GM19193 (cell line): ENCODE data around the gene LIN37.
A peak's percentile ranks its signal among the peaks of the same experiment; 100 is the strongest.

Experiments
- POLR2A ChIP-seq: IDR thresholded peaks from 4 replicates; pipeline ENCODE4 v1.6.1; 2011; ENCODE audit not compliant: insufficient read depth, insufficient read length; ENCODE audit errors: extremely low read depth

Gene LIN37, protein sequence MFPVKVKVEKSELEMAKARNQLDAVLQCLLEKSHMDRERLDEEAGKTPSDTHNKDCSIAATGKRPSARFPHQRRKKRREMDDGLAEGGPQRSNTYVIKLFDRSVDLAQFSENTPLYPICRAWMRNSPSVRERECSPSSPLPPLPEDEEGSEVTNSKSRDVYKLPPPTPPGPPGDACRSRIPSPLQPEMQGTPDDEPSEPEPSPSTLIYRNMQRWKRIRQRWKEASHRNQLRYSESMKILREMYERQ

DNA sequence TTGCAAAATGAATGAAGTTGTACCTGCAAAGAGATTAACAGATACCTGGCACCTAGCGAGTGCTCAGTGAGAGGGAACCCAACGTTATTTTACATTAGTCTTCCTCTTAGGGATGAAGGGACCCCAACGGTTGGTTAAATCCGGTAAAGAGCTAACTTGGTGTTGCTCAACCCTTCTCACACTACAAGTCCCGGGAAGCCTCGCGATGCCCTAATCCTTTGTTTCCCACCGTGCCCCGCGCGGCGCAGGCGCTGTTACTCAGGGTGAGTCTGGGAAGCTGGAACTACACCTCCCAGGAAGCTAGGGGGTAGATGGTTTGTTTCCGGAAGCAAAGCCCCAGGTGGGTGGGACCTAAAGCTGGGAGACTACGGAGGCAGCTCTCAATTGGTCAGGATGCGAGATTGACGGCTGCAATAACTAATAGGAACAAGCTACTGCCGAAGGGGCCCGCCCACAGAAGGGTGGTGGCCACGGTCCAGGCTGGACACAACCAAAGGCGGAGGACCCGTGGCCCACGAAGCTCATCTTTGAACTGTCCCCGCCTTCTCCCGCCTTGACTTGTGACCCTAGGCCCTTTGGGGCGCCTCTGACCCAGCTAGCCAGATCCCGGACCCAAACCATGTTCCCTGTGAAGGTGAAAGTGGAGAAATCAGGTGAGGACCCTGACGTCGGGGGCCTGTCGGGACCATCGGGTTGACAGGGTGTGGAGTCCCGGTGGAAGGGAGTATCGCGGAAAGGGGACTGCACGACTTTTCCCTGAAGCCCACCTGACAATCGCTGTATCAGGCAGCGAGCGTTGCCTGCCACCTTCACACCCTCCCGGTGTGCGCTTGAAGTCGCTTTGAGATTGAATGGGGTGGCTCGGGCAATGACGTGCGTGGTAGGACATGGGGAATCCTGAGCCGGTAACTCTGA lies at the start of gene LIN37:
TSS of gene LIN37 (plus strand) at position 471 of the 915 bp plus-strand sequence. CDS start at position 620, 149 bp downstream.
- TF ChIP-seq POLR2A: peak; percentile 68

DNA sequence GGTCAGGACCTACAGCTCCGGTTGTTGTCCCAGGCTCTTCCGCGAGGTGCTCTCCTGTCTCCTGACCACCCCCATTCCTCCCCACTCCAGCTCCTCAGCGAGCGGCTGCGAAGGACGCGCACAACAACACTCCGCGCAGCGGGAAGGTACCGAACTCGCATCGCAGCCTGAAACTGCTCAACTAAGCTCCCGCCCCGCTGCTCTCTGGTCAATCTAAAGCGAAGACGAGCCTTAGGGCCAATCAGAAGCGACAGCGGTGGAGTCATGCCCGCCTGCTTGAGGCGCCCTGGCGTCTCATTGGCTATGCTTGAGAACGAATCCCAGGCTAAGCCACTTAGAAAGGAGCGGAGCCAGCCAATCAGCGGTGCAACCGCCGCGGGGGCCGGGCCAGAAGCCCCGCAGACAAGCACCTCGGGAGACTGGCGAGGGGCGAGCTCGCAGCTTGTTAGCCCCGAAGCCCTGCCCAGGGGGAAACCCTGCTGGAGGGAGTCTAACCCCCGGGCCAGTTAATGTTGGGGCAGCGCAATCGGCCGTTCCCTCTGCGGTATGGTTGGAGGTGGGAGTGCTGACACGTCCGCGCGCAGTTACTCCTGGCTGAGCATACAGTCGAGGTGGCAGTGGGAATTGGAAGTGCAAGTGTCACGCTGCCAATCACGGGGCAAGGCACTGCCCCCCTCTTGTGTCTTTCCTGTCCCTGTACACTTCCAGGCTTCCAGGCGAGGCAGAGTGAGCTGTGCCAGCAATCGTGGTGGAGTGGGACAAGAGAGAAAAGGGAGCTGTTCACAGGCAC lies 46.0 kb upstream of the LIN37 start:
- TF ChIP-seq POLR2A: peak; percentile 76

DNA sequence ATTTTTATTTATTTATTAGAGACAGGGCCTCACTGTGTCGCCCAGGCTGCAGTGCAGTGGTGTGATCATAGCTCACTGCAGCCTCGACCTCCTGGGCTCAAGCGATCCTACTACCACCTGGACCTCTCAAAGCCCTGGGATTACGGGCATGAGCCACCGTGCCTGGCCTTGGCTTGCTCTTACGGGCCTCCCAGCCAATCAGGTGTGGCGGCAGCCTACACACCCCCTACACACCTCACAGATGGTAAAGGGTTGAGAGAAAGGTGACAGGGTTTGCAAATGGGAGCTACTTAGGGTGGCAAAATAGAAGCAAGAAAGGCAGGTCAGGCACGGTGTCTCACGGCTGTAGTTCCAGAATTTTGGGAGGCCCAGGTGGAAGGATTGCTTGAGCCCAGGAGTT lies 45.0 kb upstream of the LIN37 start:
- TF ChIP-seq POLR2A: no peak

DNA sequence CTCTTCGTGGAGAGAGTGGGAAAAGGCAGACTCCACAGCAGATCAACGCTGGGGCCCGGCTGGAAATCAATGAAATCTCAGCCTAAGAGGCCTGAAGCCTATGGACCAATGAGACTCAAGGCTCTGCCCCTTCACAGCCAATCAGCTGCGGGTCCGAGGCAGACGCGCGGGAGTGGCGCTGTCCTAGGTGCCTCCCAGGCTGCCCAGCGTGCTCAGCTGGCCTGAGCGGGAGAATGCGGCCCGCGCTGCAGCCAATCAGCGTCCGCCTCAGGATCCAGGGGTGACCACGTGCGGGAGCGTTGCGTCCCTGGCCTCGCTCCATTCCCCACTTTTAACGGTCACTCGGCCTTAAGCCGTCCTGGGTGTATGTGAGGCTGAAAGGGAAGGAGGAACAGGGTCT lies 44.2 kb upstream of the LIN37 start, which contains the start of gene ZBTB32:
TSS of gene ZBTB32 (plus strand) at position 341 of the 400 bp plus-strand sequence. CDS start 10,069 bp downstream, outside the sequence.
- no peak for TF ChIP-seq POLR2A

DNA sequence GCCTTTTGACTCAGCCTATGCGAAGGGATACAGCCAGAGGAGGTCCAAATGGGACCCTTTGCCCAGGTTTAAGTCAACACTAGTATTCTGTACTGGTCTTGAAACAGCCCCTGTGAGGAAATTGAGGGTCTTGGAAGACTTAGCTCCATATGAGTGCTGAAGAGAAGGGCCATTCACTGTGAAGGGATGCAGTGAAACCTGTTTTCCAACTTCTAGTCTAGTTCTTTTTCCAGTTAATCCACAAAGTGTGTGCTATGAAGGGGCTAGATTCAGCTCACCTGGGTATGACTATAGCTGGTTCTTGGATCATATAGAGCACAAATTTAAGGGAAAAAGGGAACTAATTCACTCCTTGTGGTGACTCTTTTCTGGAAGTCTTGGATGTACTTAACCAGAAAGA lies 40.0 kb upstream of the LIN37 start:
- no peak for TF ChIP-seq POLR2A

DNA sequence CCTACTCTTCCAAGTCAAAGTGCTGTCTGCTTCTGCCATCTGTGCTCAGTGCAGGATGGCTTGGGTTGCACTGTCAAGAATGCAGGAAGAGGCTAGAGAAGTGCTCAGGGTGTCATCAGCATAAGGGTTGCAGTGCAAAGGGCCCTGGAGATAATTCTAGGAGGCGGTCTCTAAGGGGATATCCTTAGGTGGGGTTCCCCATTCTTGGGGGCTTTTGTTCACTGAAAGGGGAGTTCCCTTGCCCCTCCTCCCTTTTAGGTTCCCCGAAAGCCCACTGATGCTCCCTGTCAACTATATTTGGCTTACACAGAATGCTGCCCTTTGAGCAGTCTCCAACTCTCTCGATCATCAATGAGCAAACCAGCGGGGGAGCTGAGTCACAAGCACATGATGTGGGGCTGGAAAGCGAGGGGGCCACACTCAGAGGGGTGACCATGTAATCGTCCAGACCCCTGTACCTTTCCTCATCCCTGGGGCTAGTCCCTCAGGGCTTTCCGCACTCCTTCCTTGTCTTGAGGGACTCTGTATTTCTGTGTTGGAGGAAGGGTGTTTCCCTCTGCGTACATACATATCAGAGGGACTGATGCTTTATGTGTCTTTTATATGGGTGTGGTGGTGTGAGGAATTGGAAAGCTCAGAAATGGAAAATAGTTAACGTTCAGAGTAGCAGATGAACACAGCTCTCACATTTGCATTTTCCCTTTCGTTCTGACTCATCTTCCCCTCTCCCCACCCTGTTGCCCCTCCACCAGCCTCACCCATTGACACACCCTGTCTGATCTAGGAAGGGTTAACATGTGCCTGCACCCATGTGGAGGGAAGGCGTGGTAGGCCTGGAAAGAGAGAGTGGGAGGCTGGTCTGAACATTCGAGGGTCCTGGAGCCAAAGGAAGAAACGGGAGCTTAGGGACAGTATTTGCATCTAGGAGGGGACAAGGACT lies 37.3 kb upstream of the LIN37 start:
- peak; percentile 38 for TF ChIP-seq POLR2A

DNA sequence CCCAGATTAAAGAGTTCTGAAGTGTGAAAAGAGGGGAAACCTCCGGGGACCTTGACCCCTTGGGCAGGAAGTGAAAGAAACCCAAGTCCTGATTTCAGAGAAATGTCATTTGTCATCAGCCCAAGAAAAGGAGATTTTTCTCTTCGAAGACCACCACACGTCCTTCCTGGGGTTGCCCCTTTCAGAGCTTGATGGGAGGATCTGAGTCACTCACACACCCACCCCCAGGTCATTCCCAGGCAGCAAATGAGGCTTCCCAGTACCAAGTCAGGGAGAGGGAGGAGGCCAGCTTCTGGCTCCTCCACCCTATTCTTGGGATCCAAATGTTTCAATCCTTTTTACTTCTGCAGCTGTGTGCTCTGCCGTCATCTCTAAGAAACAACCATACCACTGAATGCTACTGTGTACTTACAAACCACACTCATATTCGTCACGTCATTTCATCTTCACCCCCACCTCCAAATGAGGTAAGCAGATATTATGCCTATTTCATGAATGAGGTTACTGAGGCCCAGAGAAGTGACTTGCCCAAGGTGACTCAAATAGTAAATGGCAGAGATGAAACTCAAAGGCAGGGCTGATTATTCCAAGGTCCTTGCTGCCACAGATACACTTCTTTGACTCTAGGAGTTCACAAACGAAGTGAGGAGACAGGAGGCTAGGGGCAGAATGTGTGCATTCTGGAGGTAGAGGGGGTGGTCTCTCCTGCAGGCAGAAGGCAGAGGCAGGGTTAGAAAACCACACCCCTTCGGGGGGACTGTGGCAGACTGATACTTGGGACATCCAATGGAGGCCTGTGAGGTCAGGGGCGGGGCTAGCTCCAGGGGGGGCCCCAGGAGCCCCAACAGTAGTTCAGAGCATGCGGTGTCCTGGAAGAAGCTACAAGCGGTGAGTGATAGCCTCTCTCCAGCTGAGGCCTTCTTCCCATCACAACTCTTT lies 35.5 kb upstream of the LIN37 start:
- TF ChIP-seq POLR2A: peak; percentile 76

DNA sequence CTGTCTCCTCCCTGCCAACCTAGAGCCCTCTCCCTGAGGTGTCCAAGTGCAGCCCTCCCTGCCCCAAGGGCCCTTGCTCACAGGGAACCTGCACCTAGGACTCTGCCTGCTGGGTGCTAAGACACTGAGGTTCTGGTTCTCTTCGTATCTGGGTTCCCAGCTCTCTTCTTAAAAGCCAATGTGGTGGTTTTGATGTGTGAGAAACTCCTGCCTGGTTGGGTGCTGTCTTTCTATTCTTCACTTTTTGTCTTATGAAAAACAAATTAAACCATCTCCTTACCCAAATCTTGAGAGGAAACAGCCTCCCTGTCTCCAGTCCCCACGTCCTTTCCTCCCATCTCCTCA lies 34.9 kb upstream of the LIN37 start:
- no peak for TF ChIP-seq POLR2A

DNA sequence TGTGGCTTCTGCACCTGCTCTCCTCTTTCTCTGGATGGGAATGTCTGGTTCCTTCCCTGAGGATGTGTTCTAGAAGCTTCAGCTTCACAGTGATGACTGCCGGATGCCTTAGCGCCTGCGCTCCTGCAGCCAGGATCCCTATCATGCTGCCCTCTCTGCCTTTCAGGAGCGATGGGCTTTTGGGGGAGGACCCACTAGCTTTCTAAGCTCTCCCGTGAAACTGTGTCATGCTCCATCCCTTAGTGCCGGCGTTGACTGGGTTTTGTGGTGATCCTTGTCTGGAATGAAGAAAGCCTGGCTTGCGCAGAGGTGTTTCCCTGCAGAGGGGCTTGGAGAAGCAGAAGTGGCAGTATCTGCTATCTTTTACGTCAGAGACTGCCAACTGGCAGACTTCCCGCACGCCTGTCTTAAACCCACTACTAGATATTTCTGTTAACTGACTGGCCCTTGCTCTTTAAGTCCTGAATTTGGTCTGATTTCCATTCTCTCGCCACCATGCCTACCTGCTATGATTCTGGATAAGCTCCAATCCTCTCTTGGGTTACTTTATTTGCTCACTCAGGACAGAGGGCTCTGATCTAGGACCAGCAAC lies 34.4 kb upstream of the LIN37 start:
- no peak for TF ChIP-seq POLR2A

DNA sequence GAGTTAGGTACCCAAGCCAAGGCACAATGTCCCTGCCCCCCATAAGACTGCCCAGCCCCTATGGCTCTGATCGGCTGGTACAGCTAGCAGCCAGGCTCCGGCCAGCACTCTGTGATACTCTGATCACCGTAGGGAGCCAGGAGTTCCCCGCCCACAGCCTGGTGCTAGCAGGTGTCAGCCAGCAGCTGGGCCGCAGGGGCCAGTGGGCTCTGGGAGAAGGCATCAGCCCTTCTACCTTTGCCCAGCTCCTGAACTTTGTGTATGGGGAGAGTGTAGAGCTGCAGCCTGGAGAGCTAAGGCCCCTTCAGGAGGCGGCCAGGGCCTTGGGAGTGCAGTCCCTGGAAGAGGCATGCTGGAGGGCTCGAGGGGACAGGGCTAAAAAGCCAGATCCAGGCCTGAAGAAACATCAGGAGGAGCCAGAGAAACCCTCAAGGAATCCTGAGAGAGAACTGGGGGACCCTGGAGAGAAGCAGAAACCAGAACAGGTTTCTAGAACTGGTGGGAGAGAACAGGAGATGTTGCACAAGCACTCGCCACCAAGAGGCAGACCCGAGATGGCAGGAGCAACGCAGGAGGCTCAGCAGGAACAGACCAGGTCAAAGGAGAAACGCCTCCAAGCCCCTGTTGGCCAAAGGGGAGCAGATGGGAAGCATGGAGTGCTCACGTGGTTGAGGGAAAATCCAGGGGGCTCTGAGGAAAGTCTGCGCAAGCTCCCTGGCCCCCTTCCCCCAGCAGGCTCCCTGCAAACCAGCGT lies 33.6 kb upstream of the LIN37 start:
- peak; percentile 35 for TF ChIP-seq POLR2A

DNA sequence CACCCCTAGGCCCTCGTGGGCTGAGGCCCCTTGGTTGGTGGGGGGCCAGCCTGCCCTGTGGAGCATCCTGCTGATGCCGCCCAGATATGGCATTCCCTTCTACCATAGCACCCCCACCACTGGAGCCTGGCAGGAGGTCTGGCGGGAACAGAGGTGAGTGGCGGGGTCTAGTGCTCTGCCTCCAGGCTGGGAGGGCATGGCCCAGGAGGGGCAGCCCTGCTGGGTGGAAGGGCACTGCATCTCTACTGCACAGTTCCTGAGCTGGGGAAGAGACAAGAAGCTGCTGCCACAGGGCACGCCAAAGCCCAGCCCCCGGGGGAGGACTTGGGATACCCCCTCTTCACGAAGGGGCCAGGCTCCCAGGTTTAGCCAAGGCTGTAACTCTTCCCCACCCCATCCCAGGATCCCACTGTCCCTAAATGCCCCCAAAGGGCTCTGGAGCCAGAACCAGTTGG lies 33.0 kb upstream of the LIN37 start:
- no peak for TF ChIP-seq POLR2A

DNA sequence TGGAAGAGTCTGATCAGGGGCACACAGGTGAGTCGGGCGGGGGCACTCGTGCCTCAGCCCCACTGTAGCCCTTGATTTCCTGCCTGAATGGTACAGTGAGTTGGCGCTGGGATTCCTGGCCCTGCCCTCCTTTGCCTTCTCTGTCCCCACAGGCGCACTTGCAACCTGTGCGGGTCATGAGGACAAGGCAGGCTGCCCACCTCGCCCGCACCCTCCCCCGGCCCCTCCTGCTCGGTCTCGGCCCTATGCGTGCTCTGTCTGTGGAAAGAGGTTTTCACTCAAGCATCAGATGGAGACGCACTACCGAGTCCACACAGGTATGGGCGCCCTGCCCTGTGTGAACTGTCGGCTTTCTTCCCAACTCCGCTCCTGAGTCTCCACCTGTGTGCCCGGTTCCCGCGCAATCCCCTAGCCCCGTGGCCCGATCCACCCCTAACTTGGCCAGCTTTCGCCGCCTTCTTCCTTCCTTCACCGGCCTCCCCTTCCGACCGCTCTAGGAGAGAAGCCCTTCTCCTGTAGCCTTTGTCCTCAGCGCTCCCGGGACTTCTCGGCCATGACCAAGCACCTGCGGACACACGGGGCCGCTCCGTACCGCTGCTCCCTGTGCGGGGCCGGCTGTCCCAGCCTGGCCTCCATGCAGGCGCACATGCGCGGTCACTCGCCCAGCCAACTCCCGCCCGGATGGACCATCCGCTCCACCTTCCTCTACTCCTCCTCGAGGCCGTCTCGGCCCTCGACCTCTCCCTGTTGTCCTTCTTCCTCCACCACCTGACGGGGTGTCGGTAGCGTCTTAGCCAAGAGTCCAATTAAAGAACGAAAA lies 32.2 kb upstream of the LIN37 start:
- TF ChIP-seq POLR2A: no peak
